Fibroblast of pulmonary artery (primary cell): Measurements from ENCODE around the gene DNAJB7.

Experiments
- DNase-seq: peaks from one replicate; pipeline ENCODE4 v3.0.0-alpha.2; 2010; ENCODE audit warnings: low read depth
- H3K4me3 ChIP-seq: replicated peaks from 2 replicates; pipeline ENCODE4 v1.5.1; 2011; ENCODE audit warnings: low read depth, mild to moderate bottlenecking, control low read depth, low read length, moderate library complexity
- CTCF ChIP-seq: IDR thresholded peaks from 2 replicates; pipeline ENCODE4 v1.5.1; 2011; ENCODE audit warnings: mild to moderate bottlenecking, control low read depth, low read length, inconsistent platforms; ENCODE audit errors: missing control alignments

Gene DNAJB7

GRCh38 chr22:40819599-40820140 lies 42.2 kb downstream of the DNAJB7 start:
- peak overlapping the region; percentile 99 for H3K4me3 ChIP-seq
- peak; percentile 49 for DNase-seq
- TF ChIP-seq CTCF: no peak

GRCh38 chr22:40818747-40819598 lies 42.9 kb downstream of the DNAJB7 start, which contains the start of gene SLC25A17:
SLC25A17 (minus strand) TSS chr22:40819346; CDS start chr22:40819248, 98 bp downstream.
- peak; percentile 77 for DNase-seq
- peak within 1 kb of the TSS; percentile 99 for H3K4me3 ChIP-seq
- peak; percentile 53 for TF ChIP-seq CTCF

DNA sequence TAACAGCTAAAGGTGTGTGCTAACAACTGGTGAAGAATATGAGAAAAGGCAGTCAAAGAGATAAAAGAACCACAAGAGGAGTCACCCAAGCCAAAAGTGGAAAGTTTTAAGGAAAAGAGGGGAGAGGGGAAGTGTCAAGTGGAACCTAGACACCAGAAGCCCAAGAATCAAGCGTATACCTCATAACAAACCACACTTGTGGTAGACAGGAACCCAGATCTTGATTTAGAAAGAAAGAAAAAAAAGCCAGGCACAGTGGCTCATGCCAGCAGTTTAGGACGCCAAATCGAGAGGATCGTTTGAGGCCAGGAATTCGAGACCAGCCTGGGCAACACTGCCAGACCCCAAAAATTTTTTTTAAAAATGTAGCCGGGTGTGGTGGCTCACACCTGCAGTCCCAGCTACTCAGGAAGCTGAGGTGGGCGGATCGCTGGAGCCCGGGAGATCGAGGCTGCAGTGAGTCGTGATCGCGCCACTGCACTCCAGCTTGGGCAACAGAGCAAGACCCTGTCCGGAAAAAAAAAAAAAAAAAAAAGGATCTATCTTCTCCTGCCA lies 43.6 kb downstream of the DNAJB7 start:
- DNase-seq: no peak
- H3K4me3 ChIP-seq: peak overlapping the region; percentile 99
- no peak for TF ChIP-seq CTCF

- TF ChIP-seq CTCF: no peak
- H3K4me3 ChIP-seq: no peak overlapping the region
- no peak for DNase-seq
Observed at GRCh38 chr22:40817737-40818136, 44.2 kb downstream of the DNAJB7 start.

DNA sequence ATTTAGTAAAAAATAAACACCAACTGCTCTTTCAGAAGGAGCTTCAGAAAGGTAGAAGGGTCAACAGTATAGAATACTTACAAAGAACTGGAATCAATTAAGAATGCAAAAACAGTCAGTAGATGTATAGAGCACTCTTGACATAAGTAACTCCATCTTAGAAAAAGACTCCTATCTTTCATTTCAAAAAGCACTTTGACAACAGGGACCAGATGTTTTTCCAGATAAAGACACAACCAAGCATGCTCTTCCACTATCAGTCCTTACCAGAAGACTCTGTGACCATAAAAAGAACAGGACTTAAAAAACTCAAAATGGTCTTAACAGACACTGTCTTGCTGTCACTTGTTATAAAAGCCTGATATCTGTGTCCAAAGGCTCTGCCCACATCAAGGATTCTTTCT lies 48.0 kb downstream of the DNAJB7 start:
- no peak overlapping the region for H3K4me3 ChIP-seq
- TF ChIP-seq CTCF: no peak
- DNase-seq: no peak
